Parathyroid adenoma (tissue), 2 donors: Measurements from ENCODE around the gene POLD4.

Experiments
- H2AFZ ChIP-seq: fragments of 300-600 bp; sonication (generic); one replicate; pipeline ENCODE4 v1.7.0; 2017; ENCODE audit warnings: antibody characterized with exemption, mild to moderate bottlenecking
- H3K27ac ChIP-seq: fragments of 300-600 bp; sonication (generic); one replicate; pipeline ENCODE4 v1.7.0; 2017
- H3K27me3 ChIP-seq: fragments of 300-600 bp; sonication (generic); one replicate; pipeline ENCODE4 v1.7.0; 2017; ENCODE audit warnings: low read length; ENCODE audit not compliant: control insufficient read depth, insufficient read depth
- H3K36me3 ChIP-seq: fragments of 300-600 bp; sonication (generic); one replicate; pipeline ENCODE4 v1.7.0; 2017; ENCODE audit warnings: low read length; ENCODE audit not compliant: control insufficient read depth, insufficient read depth
- H3K4me1 ChIP-seq: fragments of 300-600 bp; sonication (generic); one replicate; pipeline ENCODE4 v1.7.0; 2017; ENCODE audit warnings: control low read depth
- H3K4me2 ChIP-seq: fragments of 300-600 bp; sonication (generic); one replicate; pipeline ENCODE4 v1.7.0; 2017; ENCODE audit warnings: low read length
- H3K4me3 ChIP-seq: fragments of 300-600 bp; sonication (generic); one replicate; pipeline ENCODE4 v1.7.0; 2017; ENCODE audit warnings: low read depth, low read length
- H3K79me2 ChIP-seq: fragments of 300-600 bp; sonication (generic); one replicate; pipeline ENCODE4 v1.7.0; 2017; ENCODE audit warnings: control low read depth
- H3K9ac ChIP-seq: fragments of 300-600 bp; sonication (generic); one replicate; pipeline ENCODE4 v1.7.0; 2017; ENCODE audit warnings: mild to moderate bottlenecking
- H3K9me3 ChIP-seq: fragments of 300-600 bp; sonication (generic); one replicate; pipeline ENCODE4 v1.7.0; 2017; ENCODE audit warnings: low read length; ENCODE audit not compliant: control insufficient read depth
- TF ChIP-seq, protein P1 (sequence below): fragments of 300-600 bp; sonication (generic); IDR thresholded peaks from one replicate; pipeline ENCODE4 v1.7.0; 2017; ENCODE audit warnings: antibody characterized with exemption, mild to moderate bottlenecking
- donor health status: primary hyperparathyroidism.

Gene POLD4

DNA sequence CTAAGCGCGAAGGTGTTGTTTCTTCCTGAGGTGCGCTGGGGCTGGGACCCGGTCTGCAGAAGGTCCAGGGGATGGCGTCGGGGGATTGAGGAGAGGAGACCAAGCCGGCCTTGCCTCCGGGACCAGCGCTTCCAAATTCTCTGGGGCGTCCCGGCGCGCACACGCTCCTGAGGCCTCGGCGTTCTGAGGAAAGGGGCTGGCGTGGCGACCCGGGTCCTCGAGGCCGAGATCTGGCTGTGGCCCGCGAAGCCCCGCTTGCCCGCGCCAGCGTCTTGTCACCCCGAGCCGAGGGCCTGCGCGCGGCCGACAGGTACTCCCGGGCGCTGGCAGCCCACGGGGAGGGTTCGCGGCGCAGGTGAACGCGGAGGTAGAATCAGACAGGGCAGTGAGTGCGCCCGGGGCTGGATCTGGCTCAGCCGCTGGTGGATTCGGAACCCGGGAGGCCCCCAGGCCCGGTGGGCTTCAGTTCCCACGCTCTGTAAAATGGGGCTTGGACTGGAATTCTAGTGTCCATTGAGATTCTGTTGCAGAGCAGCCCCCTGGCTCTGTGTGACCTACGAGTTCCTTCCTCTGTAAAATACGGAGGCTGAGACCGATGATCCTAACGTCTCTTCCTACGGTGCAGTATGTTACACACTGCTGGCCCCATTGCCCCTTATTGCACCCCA, 35.3 kb downstream of the POLD4 start:
- H3K36me3 ChIP-seq = no peaks in the 10 kb centered on the region
- TF ChIP-seq, protein P1, sequence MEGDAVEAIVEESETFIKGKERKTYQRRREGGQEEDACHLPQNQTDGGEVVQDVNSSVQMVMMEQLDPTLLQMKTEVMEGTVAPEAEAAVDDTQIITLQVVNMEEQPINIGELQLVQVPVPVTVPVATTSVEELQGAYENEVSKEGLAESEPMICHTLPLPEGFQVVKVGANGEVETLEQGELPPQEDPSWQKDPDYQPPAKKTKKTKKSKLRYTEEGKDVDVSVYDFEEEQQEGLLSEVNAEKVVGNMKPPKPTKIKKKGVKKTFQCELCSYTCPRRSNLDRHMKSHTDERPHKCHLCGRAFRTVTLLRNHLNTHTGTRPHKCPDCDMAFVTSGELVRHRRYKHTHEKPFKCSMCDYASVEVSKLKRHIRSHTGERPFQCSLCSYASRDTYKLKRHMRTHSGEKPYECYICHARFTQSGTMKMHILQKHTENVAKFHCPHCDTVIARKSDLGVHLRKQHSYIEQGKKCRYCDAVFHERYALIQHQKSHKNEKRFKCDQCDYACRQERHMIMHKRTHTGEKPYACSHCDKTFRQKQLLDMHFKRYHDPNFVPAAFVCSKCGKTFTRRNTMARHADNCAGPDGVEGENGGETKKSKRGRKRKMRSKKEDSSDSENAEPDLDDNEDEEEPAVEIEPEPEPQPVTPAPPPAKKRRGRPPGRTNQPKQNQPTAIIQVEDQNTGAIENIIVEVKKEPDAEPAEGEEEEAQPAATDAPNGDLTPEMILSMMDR = no peak
- H3K4me1 ChIP-seq = peaks cover 4% of the 10 kb centered on the region
- H3K27ac ChIP-seq = peak overlapping the region; percentile 83
- no peaks in the 10 kb centered on the region for H3K27me3 ChIP-seq
- H3K9ac ChIP-seq = no peak overlapping the region
- peak overlapping the region; percentile 91 for H3K4me3 ChIP-seq
- H2AFZ ChIP-seq = peak overlapping the region; percentile 93
- H3K4me2 ChIP-seq = peak overlapping the region; percentile 89
- H3K9me3 ChIP-seq = no peaks in the 10 kb centered on the region
- peaks cover 16% of the 10 kb centered on the region for H3K79me2 ChIP-seq

GRCh38 chr11:67317205-67317887, 36.0 kb downstream of the POLD4 start:
- peaks cover 4% of the 10 kb centered on the region for H3K4me1 ChIP-seq
- TF ChIP-seq, protein P1 = peak; percentile 92
- H3K36me3 ChIP-seq = no peaks in the 10 kb centered on the region
- no peak overlapping the region for H3K9ac ChIP-seq
- H3K27me3 ChIP-seq = no peaks in the 10 kb centered on the region
- peak overlapping the region; percentile 93 for H2AFZ ChIP-seq
- peaks cover 14% of the 10 kb centered on the region for H3K79me2 ChIP-seq
- H3K9me3 ChIP-seq = no peaks in the 10 kb centered on the region
- peak overlapping the region; percentile 83 for H3K27ac ChIP-seq
- peak overlapping the region; percentile 91 for H3K4me3 ChIP-seq
- peak overlapping the region; percentile 89 for H3K4me2 ChIP-seq

GRCh38 chr11:67316882-67317204, 36.5 kb downstream of the POLD4 start:
- peak overlapping the region; percentile 89 for H3K4me2 ChIP-seq
- peak overlapping the region; percentile 83 for H3K27ac ChIP-seq
- H3K36me3 ChIP-seq = no peaks in the 10 kb centered on the region
- no peaks in the 10 kb centered on the region for H3K27me3 ChIP-seq
- H3K9ac ChIP-seq = no peak overlapping the region
- H3K4me1 ChIP-seq = peaks cover 4% of the 10 kb centered on the region
- peak overlapping the region; percentile 91 for H3K4me3 ChIP-seq
- peaks cover 14% of the 10 kb centered on the region for H3K79me2 ChIP-seq
- H2AFZ ChIP-seq = peak overlapping the region; percentile 93
- TF ChIP-seq, protein P1 = no peak
- no peaks in the 10 kb centered on the region for H3K9me3 ChIP-seq

- no peak overlapping the region for H3K4me2 ChIP-seq
- no peak overlapping the region for H3K9ac ChIP-seq
- H3K9me3 ChIP-seq = no peaks in the 10 kb centered on the region
- H3K27me3 ChIP-seq = no peaks in the 10 kb centered on the region
- no peak overlapping the region for H3K27ac ChIP-seq
- no peaks in the 10 kb centered on the region for H3K36me3 ChIP-seq
- TF ChIP-seq, protein P1 = no peak
- no peak overlapping the region for H3K4me3 ChIP-seq
- no peak overlapping the region for H2AFZ ChIP-seq
- peaks cover 4% of the 10 kb centered on the region for H3K4me1 ChIP-seq
- peaks cover 14% of the 10 kb centered on the region for H3K79me2 ChIP-seq
Measured at GRCh38 chr11:67315325-67315909, 37.9 kb downstream of the POLD4 start.
